Measurements from ENCODE around the gene C14orf119. TPM values are rescaled to one million over a fixed set of nuclear protein-coding genes. Genes with fewer than 3 reads are reported as not detected.

The C14orf119 gene
- total RNA-seq, 1 donor from 2014 or later = 35.3 TPM

GRCh38 chr14:23124337-23124954 is 29.1 kb downstream of the C14orf119 start:
- no peak overlapping the region for H3K4me3 Mint-ChIP-seq
- intact Hi-C loops (cut with micrococcal nuclease) = loop anchor here (5.0 to 10.0 kb wide), 2 partner anchors 340 to 433 kb away; partner anchors contain the start of genes NGDN and THTPA
- H3K4me1 Mint-ChIP-seq = peaks cover 40% of the 10 kb centered on the region
- H3K27ac Mint-ChIP-seq = peak overlapping the region; percentile 5
- H3K9me3 Mint-ChIP-seq = no peaks in the 10 kb centered on the region
- ChIA-PET POLR2A (no interaction called here), CTCF (interaction anchor here (5.2 kb wide), 1 partner anchor 62 kb away, joined by 162 read pairs; the partner anchor contains the start of gene SLC7A8)
- TF ChIP-seq CTCF (IDR thresholded peaks at IDR 0.05) = no peak
- H3K36me3 Mint-ChIP-seq (ENCODE audit: low read depth) = no peaks in the 10 kb centered on the region
- DNase-seq (no peak), ATAC-seq (ENCODE audit: low read depth) (no peak)
- H3K27me3 Mint-ChIP-seq = no peaks in the 10 kb centered on the region

GRCh38 chr14:23125011-23125410 is 29.7 kb downstream of the C14orf119 start:
- ChIA-PET CTCF (no interaction called here), POLR2A (no interaction called here)
- no peak overlapping the region for H3K4me3 Mint-ChIP-seq
- TF ChIP-seq CTCF (IDR thresholded peaks at IDR 0.05) = no peak
- ATAC-seq (ENCODE audit: low read depth) (no peak), DNase-seq (no peak)
- no peaks in the 10 kb centered on the region for H3K9me3 Mint-ChIP-seq
- H3K27me3 Mint-ChIP-seq = no peaks in the 10 kb centered on the region
- no peak overlapping the region for H3K27ac Mint-ChIP-seq
- intact Hi-C loops (cut with micrococcal nuclease) = loop anchor here (10.0 kb wide), 1 partner anchor 340 kb away; the partner anchor contains the start of gene NGDN
- H3K36me3 Mint-ChIP-seq (ENCODE audit: low read depth) = no peaks in the 10 kb centered on the region
- peaks cover 34% of the 10 kb centered on the region for H3K4me1 Mint-ChIP-seq

DNA sequence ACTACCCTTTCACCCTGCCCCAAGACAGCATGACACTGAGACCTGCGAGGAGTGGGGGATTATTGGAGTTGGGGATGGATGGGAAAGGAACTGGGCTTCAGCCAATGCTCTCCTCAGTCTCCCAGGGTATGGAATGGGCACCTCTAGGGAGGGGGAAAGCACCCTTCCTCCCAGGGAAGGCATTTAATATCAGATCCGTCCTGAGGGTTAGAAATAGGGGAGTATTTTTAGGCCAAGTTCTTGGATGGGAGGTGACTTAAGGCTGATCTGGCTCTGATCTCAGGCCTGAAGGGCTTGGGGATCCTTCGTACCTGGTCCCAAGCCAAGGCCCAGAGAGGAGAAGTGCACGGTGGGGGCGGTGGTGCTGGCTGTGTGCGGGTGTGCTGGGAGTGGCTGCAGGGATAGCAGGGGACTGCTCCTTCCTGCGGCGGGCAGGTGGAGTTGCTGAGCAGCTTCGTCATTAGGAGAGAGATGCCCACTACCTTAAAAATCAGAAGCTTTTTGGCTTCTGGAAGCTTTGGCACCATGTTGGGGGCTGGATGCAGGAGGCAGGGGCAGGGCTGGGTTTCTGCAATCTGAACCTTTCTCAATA is 30.7 kb downstream of the C14orf119 start:
- Mint-ChIP-seq H3K27me3 (no peaks in the 10 kb centered on the region), H3K27ac (no peak overlapping the region), H3K4me1 (peaks cover 26% of the 10 kb centered on the region), H3K4me3 (no peak overlapping the region), H3K36me3 (ENCODE audit: low read depth) (no peaks in the 10 kb centered on the region), H3K9me3 (no peaks in the 10 kb centered on the region)
- ChIA-PET CTCF (no interaction called here), POLR2A (no interaction called here)
- ATAC-seq (ENCODE audit: low read depth) (no peak), DNase-seq (no peak)
- intact Hi-C loops (cut with micrococcal nuclease) = loop anchor here (10.0 kb wide), 1 partner anchor 339 kb away; the partner anchor contains the start of gene NGDN
- TF ChIP-seq CTCF (IDR thresholded peaks at IDR 0.05) = no peak

GRCh38 chr14:23126548-23127278 is 31.4 kb downstream of the C14orf119 start:
- H3K27me3 Mint-ChIP-seq = no peaks in the 10 kb centered on the region
- H3K9me3 Mint-ChIP-seq = no peaks in the 10 kb centered on the region
- no peak for ATAC-seq (ENCODE audit: low read depth)
- no peak for DNase-seq
- intact Hi-C loops (cut with micrococcal nuclease) = loop anchor here (10.0 kb wide), 1 partner anchor 338 kb away; the partner anchor contains the start of gene NGDN
- H3K36me3 Mint-ChIP-seq (ENCODE audit: low read depth) = no peaks in the 10 kb centered on the region
- no peak overlapping the region for H3K4me3 Mint-ChIP-seq
- TF ChIP-seq CTCF (IDR thresholded peaks at IDR 0.05) = no peak
- CTCF ChIA-PET = no interaction called here
- no peak overlapping the region for H3K27ac Mint-ChIP-seq
- H3K4me1 Mint-ChIP-seq = peaks cover 21% of the 10 kb centered on the region
- POLR2A ChIA-PET = no interaction called here

DNA sequence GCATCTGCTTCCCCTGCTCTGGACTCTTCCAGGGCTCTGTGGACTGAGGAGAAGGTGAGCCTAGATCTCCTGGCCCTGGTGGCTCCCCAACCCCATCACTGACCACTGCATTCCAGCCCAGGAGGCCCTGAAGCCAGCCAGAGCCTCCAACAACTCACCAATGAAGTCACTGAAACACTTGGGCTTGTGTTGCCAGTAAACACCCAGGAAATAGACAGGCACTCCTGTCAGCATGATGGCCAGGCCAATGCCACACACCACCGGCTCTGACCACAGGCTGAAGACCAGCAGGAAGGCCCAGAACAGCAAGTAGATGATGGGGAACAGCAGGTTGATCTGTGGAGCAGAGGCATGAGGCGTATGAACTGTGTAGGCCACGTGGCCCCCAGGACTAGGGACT is 32.6 kb downstream of the C14orf119 start:
- ChIA-PET POLR2A (no interaction called here), CTCF (no interaction called here)
- H3K36me3 Mint-ChIP-seq (ENCODE audit: low read depth) = no peaks in the 10 kb centered on the region
- no peaks in the 10 kb centered on the region for H3K27me3 Mint-ChIP-seq
- no peak overlapping the region for H3K27ac Mint-ChIP-seq
- peaks cover 14% of the 10 kb centered on the region for H3K4me1 Mint-ChIP-seq
- H3K9me3 Mint-ChIP-seq = no peaks in the 10 kb centered on the region
- no peak for TF ChIP-seq CTCF (IDR thresholded peaks at IDR 0.05)
- H3K4me3 Mint-ChIP-seq = no peak overlapping the region
- DNase-seq (no peak), ATAC-seq (ENCODE audit: low read depth) (no peak)
- intact Hi-C loops (cut with micrococcal nuclease) = loop anchor here (10.0 kb wide), 1 partner anchor 337 kb away; the partner anchor contains the start of gene NGDN
